NT2/D1 (cell line): Measurements from ENCODE around the gene PPP4R2.

ENCODE experiments used
- SUZ12 ChIP-seq: IDR thresholded peaks from 2 replicates; pipeline ENCODE4 v1.6.1; 2011; ENCODE audit not compliant: insufficient read length, insufficient read depth; ENCODE audit errors: extremely low read depth
- YY1 ChIP-seq: IDR thresholded peaks from 2 replicates; pipeline ENCODE4 v1.6.1; 2011; ENCODE audit not compliant: insufficient read length, insufficient read depth
- ZNF274 ChIP-seq: IDR thresholded peaks from 2 replicates; pipeline ENCODE4 v1.6.1; 2011; ENCODE audit warnings: mild to moderate bottlenecking, low read depth, low read length

- no peak for TF ChIP-seq ZNF274
- no peak for TF ChIP-seq YY1
- TF ChIP-seq SUZ12, result no peak
These were observed 99.6 kb downstream of the PPP4R2 start for GRCh38 chr3:73096169-73096568.
